CD14-positive monocyte (primary cell): ENCODE data around the gene TLR8. TPM values are rescaled to one million over a fixed set of nuclear protein-coding genes. Genes with fewer than 3 reads are reported as not detected.
"Not testable (repeated sequence)": the region's sequence is repeated elsewhere in the genome, so short reads cannot be mapped to it uniquely, and the experiment has no call there.

Experiments
- DNase-seq, 3 donors: peaks; one replicate each; pipeline ENCODE4 v3.0.0-alpha.2; 2011 to 2022
- H2AFZ ChIP-seq: 2 replicates; pipeline ENCODE4 v1.6.0; 2012; ENCODE audit warnings: mild to moderate bottlenecking, low read depth, low read length, inconsistent platforms; ENCODE audit not compliant: insufficient read depth, poor library complexity, severe bottlenecking
- H3K27ac ChIP-seq, 2 donors: 1 replicate in 1 of 2; 2 replicates in 1 of 2; pipeline ENCODE4 v1.5.1; 2012 to 2013; ENCODE audit warnings: low read length in 2 of 2, control low read depth in 1 of 2, inconsistent platforms in 1 of 2, low read depth in 1 of 2, mild to moderate bottlenecking in 1 of 2
- H3K27me3 ChIP-seq, 2 donors: one replicate each; pipeline versions ENCODE4 v1.6.0 to v1.6.1; 2011 to 2013; ENCODE audit warnings: low read length in 2 of 2; ENCODE audit not compliant: control insufficient read depth in 2 of 2, insufficient read depth in 2 of 2
- H3K36me3 ChIP-seq, 2 donors: replicated peaks in 1 of 2; 1 replicate in 1 of 2; 2 replicates in 1 of 2; pipeline versions ENCODE4 v1.5.1 to v1.6.1; 2012 to 2013; ENCODE audit warnings: low read length in 2 of 2, control low read depth in 1 of 2, inconsistent platforms in 1 of 2, mild to moderate bottlenecking in 1 of 2; ENCODE audit not compliant: insufficient read depth in 2 of 2, control insufficient read depth in 1 of 2
- H3K4me1 ChIP-seq, 2 donors: 1 replicate in 1 of 2; 2 replicates in 1 of 2; pipeline versions ENCODE4 v1.5.1 to v1.6.1; 2012 to 2013; ENCODE audit warnings: low read length in 2 of 2, control low read depth in 1 of 2, inconsistent platforms in 1 of 2, mild to moderate bottlenecking in 1 of 2, moderate library complexity in 1 of 2; ENCODE audit not compliant: insufficient read depth in 2 of 2, control insufficient read depth in 1 of 2
- H3K4me2 ChIP-seq: replicated peaks from 2 replicates; pipeline ENCODE3; 2012; ENCODE audit warnings: low read length, moderate library complexity, mild to moderate bottlenecking; ENCODE audit not compliant: poor library complexity, severe bottlenecking; ENCODE audit errors: extremely low read depth
- H3K4me3 ChIP-seq, 3 experiments: fragments of 200-600 bp in 1 of 3; sonication (generic) in 1 of 3; replicated peaks in 1 of 3; 1 replicate in 2 of 3; 2 replicates in 1 of 3; pipeline ENCODE4 v1.5.1; 2011 to 2013; ENCODE audit warnings: low read length in 3 of 3, mild to moderate bottlenecking in 3 of 3, control low read depth in 2 of 3, low read depth in 2 of 3, inconsistent platforms in 1 of 3, moderate library complexity in 1 of 3
- H3K79me2 ChIP-seq: 2 replicates; pipeline ENCODE4 v1.6.0; 2012; ENCODE audit warnings: mild to moderate bottlenecking, control low read depth, inconsistent platforms, low read length, moderate library complexity; ENCODE audit not compliant: insufficient read depth
- H3K9ac ChIP-seq: 2 replicates; pipeline ENCODE4 v1.6.0; 2017; ENCODE audit warnings: low read length, mild to moderate bottlenecking; ENCODE audit not compliant: insufficient read depth, poor library complexity, severe bottlenecking
- H3K9me3 ChIP-seq, 2 donors: replicated peaks in 1 of 2; 1 replicate in 1 of 2; 2 replicates in 1 of 2; pipeline versions ENCODE4 v1.5.1 to v1.6.1; 2012 to 2013; ENCODE audit warnings: low read length in 2 of 2, control low read depth in 1 of 2; ENCODE audit not compliant: control insufficient read depth in 1 of 2, insufficient read depth in 1 of 2
- H4K20me1 ChIP-seq: 2 replicates; pipeline ENCODE4 v1.6.0; 2012; ENCODE audit warnings: mild to moderate bottlenecking, low read length, control low read depth, moderate library complexity; ENCODE audit not compliant: insufficient read depth
- H3K27ac Mint-ChIP-seq, 7 donors: one replicate each; pipeline ENCODE4 v1.8.0; 2020; ENCODE audit warnings: mild to moderate bottlenecking in 7 of 7, mixed read lengths in 7 of 7, moderate library complexity in 6 of 7, inconsistent platforms in 2 of 7
- H3K27me3 Mint-ChIP-seq, 3 donors: one replicate each; pipeline ENCODE4 v1.8.0; 2021 to 2022; ENCODE audit warnings: low read depth in 3 of 3, mild to moderate bottlenecking in 3 of 3, mixed read lengths in 3 of 3, moderate library complexity in 3 of 3, inconsistent platforms in 1 of 3
- H3K36me3 Mint-ChIP-seq, 2 donors: one replicate each; pipeline ENCODE4 v1.8.0; 2020; ENCODE audit warnings: mixed read lengths in 2 of 2, inconsistent platforms in 1 of 2, mild to moderate bottlenecking in 1 of 2
- H3K4me1 Mint-ChIP-seq: one replicate; pipeline ENCODE4 v1.8.0; 2020; ENCODE audit warnings: mild to moderate bottlenecking, mixed read lengths
- H3K4me3 Mint-ChIP-seq, 2 donors: one replicate each; pipeline ENCODE4 v1.8.0; 2020; ENCODE audit warnings: mild to moderate bottlenecking in 2 of 2, mixed read lengths in 2 of 2, moderate library complexity in 1 of 2
- H3K9me3 Mint-ChIP-seq, 7 donors: one replicate each; pipeline ENCODE4 v1.8.0; 2020 to 2022; ENCODE audit warnings: mixed read lengths in 7 of 7, mild to moderate bottlenecking in 6 of 7, moderate library complexity in 6 of 7, inconsistent platforms in 2 of 7
- CTCF ChIP-seq: fragments of 200-600 bp; IDR thresholded peaks from one replicate; pipeline ENCODE4 v1.8.0; 2022; ENCODE audit warnings: antibody characterized with exemption, mild to moderate bottlenecking
- WGBS: methylation state at CpG from one replicate; pipeline ENCODE4 v1.1.5; 2013; ENCODE audit warnings: missing lambda C conversion rate; ENCODE audit not compliant: insufficient coverage; 5-methylcytosine and 5-hydroxymethylcytosine counted together
- intact Hi-C, 2 donors: fragments of 100-400 bp; cut with micrococcal nuclease; formaldehyde crosslinking; loops; one replicate each; pipeline versions ENCODE4 v1.15.0 to v1.15.1; 2023
- polyA plus RNA-seq, 3 donors: library from polyadenylated mRNA; depleted of rRNA in 1 of 3; unstranded in 2 of 3; stranded (reverse) in 1 of 3; fragments of 300-500 nt in 2 of 3; fragments of >200 nt in 1 of 3; fragmentation: Illumina TruSeq in 2 of 3; gene quantifications; 1 replicate in 2 of 3; 2 replicates in 1 of 3; pipeline ENCODE4 v1.2.3, GENCODE V29; 2012 to 2021

TLR8 gene
- polyA plus RNA-seq, 3 donors: 23.1 to 61.9 (median 48.5) TPM

- H3K9me3 ChIP-seq, H3K36me3 Mint-ChIP-seq, DNase-seq, H3K4me3 ChIP-seq, H3K27ac ChIP-seq, H3K9ac ChIP-seq, H2AFZ ChIP-seq, H4K20me1 ChIP-seq, H3K36me3 ChIP-seq, H3K4me2 ChIP-seq, intact Hi-C loops: not testable (repeated sequence)
- peaks cover 0 to 16% of the 10 kb centered on the region in 2 donors for H3K27me3 ChIP-seq
- peaks cover 37% of the 10 kb centered on the region for H3K4me1 Mint-ChIP-seq
- H3K4me1 ChIP-seq: peaks cover 17 to 29% of the 10 kb centered on the region in 2 donors
- H3K4me3 Mint-ChIP-seq: peak overlapping the region in 1 of 2 donors; percentile 56
- no CpG with 5 or more reads among the region's 6 CpGs for WGBS
- H3K9me3 Mint-ChIP-seq: peaks cover 2 to 15% (median 9%) of the 10 kb centered on the region in 7 donors
- peaks cover 17% of the 10 kb centered on the region for H3K79me2 ChIP-seq
- H3K27me3 Mint-ChIP-seq: peaks cover 2 to 72% (median 4%) of the 10 kb centered on the region in 3 donors
- peak overlapping the region in 1 of 7 donors; percentile 56 for H3K27ac Mint-ChIP-seq
Observed at GRCh38 chrX:12943592-12943991, 37.2 kb downstream of the TLR8 start.

- peaks cover 45% of the 10 kb centered on the region for H3K4me1 Mint-ChIP-seq
- Histone ChIP-seq H3K27me3 (peaks cover 0 to 19% of the 10 kb centered on the region in 2 donors), H3K79me2 (peaks cover 25% of the 10 kb centered on the region), H4K20me1 (peaks cover 11% of the 10 kb centered on the region), H3K4me1 (peaks cover 24 to 38% of the 10 kb centered on the region in 2 donors)
- H3K4me3 Mint-ChIP-seq, H3K4me3 ChIP-seq, H3K9ac ChIP-seq, H2AFZ ChIP-seq, H3K27ac ChIP-seq, H3K9me3 ChIP-seq, H3K4me2 ChIP-seq, DNase-seq, H3K36me3 Mint-ChIP-seq, H3K36me3 ChIP-seq, intact Hi-C loops, H3K27ac Mint-ChIP-seq: not testable (repeated sequence)
- H3K9me3 Mint-ChIP-seq: peaks cover 2 to 15% (median 9%) of the 10 kb centered on the region in 7 donors
- peaks cover 0 to 72% (median 4%) of the 10 kb centered on the region in 3 donors for H3K27me3 Mint-ChIP-seq
- WGBS: no CpG with 5 or more reads among the region's 4 CpGs
Observed at GRCh38 chrX:12944452-12944851, 38.0 kb downstream of the TLR8 start.

- Mint-ChIP-seq H3K27me3 (peaks cover 0 to 62% (median 4%) of the 10 kb centered on the region in 3 donors), H3K4me1 (peaks cover 53% of the 10 kb centered on the region), H3K4me3 (no peak overlapping the region), H3K36me3 (no peaks in the 10 kb centered on the region), H3K9me3 (peaks cover 0 to 16% (median 6%) of the 10 kb centered on the region in 7 donors), H3K27ac (peak overlapping the region in 1 of 7 donors; percentile 56)
- intact Hi-C loops: no loop called here
- DNase-seq: no peak
- H3K4me2 ChIP-seq: no peak overlapping the region
- peaks cover 0 to 17% of the 10 kb centered on the region in 2 donors for H3K27me3 ChIP-seq
- no peak overlapping the region for H3K9ac ChIP-seq
- H3K27ac ChIP-seq: no peak overlapping the region
- no CpG with 5 or more reads among the region's 4 CpGs for WGBS
- peaks cover 17% of the 10 kb centered on the region for H4K20me1 ChIP-seq
- no peaks in the 10 kb centered on the region for H3K9me3 ChIP-seq
- no peak overlapping the region for H3K4me3 ChIP-seq
- H2AFZ ChIP-seq: no peak overlapping the region
- peaks cover 29% of the 10 kb centered on the region for H3K79me2 ChIP-seq
- peaks cover 34 to 48% of the 10 kb centered on the region in 2 donors for H3K4me1 ChIP-seq
- H3K36me3 ChIP-seq: no peaks in the 10 kb centered on the region
- no peak for TF ChIP-seq CTCF
Observed at GRCh38 chrX:12945494-12945893, 39.1 kb downstream of the TLR8 start.
